Amygdala (tissue), 56 donors: ENCODE data around the gene CPA1.

Experiments used
- DNase-seq, 56 donors: peaks; one replicate each; lab custom pipeline; 2025; lab: John Stamatoyannopoulos, UW

Gene CPA1

GRCh38 chr7:130421684-130422083 is 41.4 kb downstream of the CPA1 start:
- DNase-seq, result peak in 14 of 56 donors; percentile 3 to 49 (median 22)

DNA sequence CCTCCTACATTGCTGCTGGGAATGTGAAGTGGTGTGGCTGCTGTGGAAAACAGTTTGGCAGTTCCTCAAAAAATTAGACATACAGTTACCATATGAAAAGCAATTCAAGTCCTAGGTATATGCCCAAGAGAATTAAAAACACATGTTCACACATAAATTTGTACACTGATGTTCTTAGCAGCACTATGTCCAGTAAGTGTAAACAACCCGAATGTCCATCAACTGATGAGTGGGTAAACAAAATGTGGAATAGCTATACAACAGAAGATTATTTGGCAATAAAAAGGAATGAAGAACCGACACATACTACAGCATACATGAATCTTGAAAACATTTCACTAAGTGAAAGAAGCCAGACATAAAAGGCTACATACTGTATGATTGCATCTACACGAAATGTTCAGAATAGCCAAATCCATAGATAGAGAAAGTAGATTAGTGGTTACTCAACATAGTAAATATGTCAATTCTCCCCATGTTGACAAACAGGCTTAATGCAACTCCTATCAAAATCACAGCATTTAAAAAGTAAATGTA is 43.3 kb downstream of the CPA1 start:
- no peak for DNase-seq

- DNase-seq, result no peak
Measured at GRCh38 chr7:130425796-130426195, 45.5 kb downstream of the CPA1 start.

GRCh38 chr7:130426564-130426963 is 46.3 kb downstream of the CPA1 start:
- no peak for DNase-seq

DNA sequence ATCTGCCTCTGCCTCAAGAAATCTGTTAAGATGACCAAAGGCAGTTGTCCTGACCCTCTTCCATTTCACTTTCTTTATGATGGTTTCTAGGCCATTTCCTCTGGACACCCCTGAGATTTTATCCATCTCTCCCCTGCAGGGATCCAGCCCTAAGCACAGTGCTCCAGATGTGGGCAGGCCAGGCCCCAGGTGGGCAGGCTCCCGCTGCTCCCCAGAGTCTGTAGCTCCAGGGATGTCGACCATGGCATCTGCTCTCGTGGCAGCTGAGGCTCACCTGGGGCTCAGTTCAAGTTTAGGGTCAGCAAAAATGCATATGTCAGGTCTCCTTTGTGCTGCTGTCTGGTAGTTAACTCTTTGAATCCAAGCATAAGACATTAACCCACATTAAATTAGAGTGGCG is 48.7 kb downstream of the CPA1 start:
- no peak for DNase-seq

DNA sequence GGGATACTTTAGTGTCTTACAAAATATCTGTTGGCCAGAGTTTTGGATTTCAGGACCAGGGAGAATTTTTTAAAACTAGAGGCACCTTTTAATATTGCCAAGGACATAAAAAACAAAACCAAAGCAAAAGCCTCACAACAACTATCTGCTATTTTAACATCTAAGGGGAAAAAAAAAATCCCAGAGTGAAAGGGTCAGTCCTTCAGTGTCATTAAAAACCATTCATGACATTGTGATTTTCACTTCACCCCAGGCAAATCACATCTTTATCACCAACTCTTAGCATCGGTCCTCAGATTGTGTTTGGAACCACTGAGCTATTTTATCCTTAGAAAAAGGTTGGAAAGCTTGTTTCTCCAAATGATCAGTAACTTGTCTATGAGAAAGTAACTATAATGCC is 49.8 kb downstream of the CPA1 start:
- no peak for DNase-seq

- DNase-seq, result peak in 1 of 56 donors; percentile 3
Measured at GRCh38 chr7:130430841-130431666, 50.8 kb downstream of the CPA1 start.

- no peak for DNase-seq
Measured at GRCh38 chr7:130432886-130433285, 52.6 kb downstream of the CPA1 start.

- DNase-seq, result no peak
Measured at GRCh38 chr7:130433301-130433700, 53.0 kb downstream of the CPA1 start.

GRCh38 chr7:130435311-130435854 is 55.1 kb downstream of the CPA1 start:
- no peak for DNase-seq

DNA sequence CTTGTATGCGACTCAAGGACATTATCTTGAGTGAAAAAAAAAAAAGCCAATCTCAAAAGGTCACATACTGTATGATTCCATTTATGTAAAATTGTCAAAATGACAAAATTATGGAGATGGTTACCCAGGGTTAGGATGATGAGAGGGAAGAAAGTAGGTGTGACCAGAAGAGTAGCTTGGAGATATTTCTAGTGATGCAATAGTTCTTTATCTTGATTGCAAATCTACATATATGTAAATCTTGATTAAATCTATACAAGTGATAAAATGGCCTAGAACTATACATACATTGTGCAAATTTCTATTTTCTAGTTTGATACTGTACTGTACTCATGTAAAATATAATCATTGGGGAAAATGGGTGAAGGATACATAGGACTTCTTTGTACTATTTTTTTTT is 56.0 kb downstream of the CPA1 start:
- no peak for DNase-seq
